ENCODE data around the gene SSBP3.

DNA sequence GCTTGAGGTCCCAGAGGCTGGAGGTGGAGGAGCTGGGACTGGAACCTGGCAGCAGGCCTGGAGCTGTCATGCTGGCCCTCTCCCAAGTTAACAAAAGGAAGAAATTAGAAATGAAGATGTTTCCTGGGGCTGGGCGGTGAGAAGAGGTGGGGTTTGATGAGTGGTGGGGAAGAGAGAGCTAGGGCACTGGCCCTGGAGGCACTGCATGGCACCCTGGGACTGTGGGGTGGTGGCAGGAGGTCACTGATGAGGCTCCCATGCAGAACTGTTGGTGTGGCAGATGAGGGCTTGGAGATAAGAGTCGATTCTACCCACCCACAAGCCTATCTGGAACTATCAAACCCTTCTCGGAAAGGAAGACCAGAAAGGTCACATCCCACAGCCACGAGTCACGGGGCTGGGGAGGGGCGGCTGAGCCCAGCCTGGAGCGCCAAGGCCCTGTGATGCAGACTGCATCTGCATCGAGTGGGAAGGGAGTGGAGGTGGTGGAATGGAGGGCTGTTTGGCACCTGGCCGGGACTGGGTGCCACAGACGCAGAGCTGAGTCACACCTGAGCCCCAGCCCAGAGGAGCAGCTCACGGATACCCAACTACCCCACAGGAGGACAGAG, 176.8 kb downstream of the SSBP3 start:
- TF ChIP-seq EZH2 (IDR thresholded peaks at IDR 0.05; ENCODE audit: low read depth) = no peak
- TF ChIP-seq, protein P1, sequence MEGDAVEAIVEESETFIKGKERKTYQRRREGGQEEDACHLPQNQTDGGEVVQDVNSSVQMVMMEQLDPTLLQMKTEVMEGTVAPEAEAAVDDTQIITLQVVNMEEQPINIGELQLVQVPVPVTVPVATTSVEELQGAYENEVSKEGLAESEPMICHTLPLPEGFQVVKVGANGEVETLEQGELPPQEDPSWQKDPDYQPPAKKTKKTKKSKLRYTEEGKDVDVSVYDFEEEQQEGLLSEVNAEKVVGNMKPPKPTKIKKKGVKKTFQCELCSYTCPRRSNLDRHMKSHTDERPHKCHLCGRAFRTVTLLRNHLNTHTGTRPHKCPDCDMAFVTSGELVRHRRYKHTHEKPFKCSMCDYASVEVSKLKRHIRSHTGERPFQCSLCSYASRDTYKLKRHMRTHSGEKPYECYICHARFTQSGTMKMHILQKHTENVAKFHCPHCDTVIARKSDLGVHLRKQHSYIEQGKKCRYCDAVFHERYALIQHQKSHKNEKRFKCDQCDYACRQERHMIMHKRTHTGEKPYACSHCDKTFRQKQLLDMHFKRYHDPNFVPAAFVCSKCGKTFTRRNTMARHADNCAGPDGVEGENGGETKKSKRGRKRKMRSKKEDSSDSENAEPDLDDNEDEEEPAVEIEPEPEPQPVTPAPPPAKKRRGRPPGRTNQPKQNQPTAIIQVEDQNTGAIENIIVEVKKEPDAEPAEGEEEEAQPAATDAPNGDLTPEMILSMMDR (conservative IDR thresholded peaks at IDR 0.05) = no peak
